GM21825 (cell line): ENCODE measurements around the gene MCF2L.

ENCODE experiments used
- ATAC-seq: cut with Tn5 transposase; IDR thresholded peaks from one replicate; pipeline ENCODE4 v1.9.1; 2021; ENCODE audit warnings: mild to moderate bottlenecking, moderate library complexity; ENCODE audit not compliant: unreplicated experiment

Gene MCF2L

GRCh38 chr13:112963641-112964040 is 5.4 kb upstream of the MCF2L start:
- no peak for ATAC-seq

- no peak for ATAC-seq
These were observed 4.0 kb upstream of the MCF2L start for GRCh38 chr13:112964971-112965492.

- no peak for ATAC-seq
These were observed 3.4 kb upstream of the MCF2L start for GRCh38 chr13:112965573-112966115.

- ATAC-seq = no peak
These were observed 2.2 kb upstream of the MCF2L start for GRCh38 chr13:112966776-112967175.

- no peak for ATAC-seq
These were observed 1.2 kb upstream of the MCF2L start for GRCh38 chr13:112967686-112968379.

- peak; percentile 22 for ATAC-seq
These were observed 569 bp upstream of the MCF2L start for GRCh38 chr13:112968380-112968909.

GRCh38 chr13:112969692-112970338 is 801 bp downstream of the MCF2L start:
- no peak for ATAC-seq

GRCh38 chr13:112970552-112971287 is 1.7 kb downstream of the MCF2L start:
- ATAC-seq = no peak

- no peak for ATAC-seq
These were observed 2.3 kb downstream of the MCF2L start for GRCh38 chr13:112971288-112971643.

GRCh38 chr13:112972258-112972657 is 3.2 kb downstream of the MCF2L start:
- no peak for ATAC-seq

- ATAC-seq = no peak
These were observed 4.0 kb downstream of the MCF2L start for GRCh38 chr13:112972867-112973576.

- ATAC-seq = no peak
These were observed 4.5 kb downstream of the MCF2L start for GRCh38 chr13:112973577-112973951.

- ATAC-seq = no peak
These were observed 5.1 kb downstream of the MCF2L start for GRCh38 chr13:112974125-112974524.

GRCh38 chr13:112974671-112975070 is 5.7 kb downstream of the MCF2L start:
- ATAC-seq = no peak

- no peak for ATAC-seq
These were observed 6.5 kb downstream of the MCF2L start for GRCh38 chr13:112975401-112975939.

GRCh38 chr13:112976526-112976925 is 7.5 kb downstream of the MCF2L start:
- ATAC-seq = no peak

GRCh38 chr13:112977091-112977490 is 8.1 kb downstream of the MCF2L start:
- no peak for ATAC-seq

GRCh38 chr13:112977525-112977924 is 8.5 kb downstream of the MCF2L start:
- ATAC-seq = no peak

- ATAC-seq = no peak
These were observed 9.8 kb downstream of the MCF2L start for GRCh38 chr13:112978561-112979405.
